22Rv1 (cell line): Measurements from ENCODE around the gene TMEM174.

Experiments used
- ZFX ChIP-seq: fragments of 450-650 bp; IDR thresholded peaks from 2 replicates; pipeline ENCODE4 v1.6.1; 2017; ENCODE audit warnings: antibody characterized with exemption, borderline replicate concordance
- TF ChIP-seq, protein P1 (sequence below): fragments of 450-650 bp; IDR thresholded peaks from 2 replicates; pipeline ENCODE4 v1.5.1; 2017; ENCODE audit warnings: mild to moderate bottlenecking

DNA sequence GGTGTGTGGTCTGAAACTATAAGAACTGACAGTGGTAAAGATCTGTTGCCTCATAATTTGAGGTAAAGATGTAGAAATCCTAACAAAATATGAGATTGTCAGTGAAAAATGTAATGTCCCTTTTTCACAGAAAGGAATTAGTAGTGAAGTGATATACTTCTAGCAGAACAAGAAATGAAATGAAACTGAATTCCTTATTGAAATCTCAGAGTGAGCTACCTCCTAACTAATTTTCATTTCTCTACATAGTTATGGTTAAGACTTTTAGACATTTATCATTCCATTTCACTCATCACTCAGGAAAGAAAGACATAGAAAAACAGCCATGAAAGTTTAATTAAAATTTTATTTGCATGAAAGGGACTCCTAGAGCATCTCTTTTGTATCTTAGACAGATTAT is 48.7 kb downstream of the TMEM174 start:
- TF ChIP-seq, protein P1, sequence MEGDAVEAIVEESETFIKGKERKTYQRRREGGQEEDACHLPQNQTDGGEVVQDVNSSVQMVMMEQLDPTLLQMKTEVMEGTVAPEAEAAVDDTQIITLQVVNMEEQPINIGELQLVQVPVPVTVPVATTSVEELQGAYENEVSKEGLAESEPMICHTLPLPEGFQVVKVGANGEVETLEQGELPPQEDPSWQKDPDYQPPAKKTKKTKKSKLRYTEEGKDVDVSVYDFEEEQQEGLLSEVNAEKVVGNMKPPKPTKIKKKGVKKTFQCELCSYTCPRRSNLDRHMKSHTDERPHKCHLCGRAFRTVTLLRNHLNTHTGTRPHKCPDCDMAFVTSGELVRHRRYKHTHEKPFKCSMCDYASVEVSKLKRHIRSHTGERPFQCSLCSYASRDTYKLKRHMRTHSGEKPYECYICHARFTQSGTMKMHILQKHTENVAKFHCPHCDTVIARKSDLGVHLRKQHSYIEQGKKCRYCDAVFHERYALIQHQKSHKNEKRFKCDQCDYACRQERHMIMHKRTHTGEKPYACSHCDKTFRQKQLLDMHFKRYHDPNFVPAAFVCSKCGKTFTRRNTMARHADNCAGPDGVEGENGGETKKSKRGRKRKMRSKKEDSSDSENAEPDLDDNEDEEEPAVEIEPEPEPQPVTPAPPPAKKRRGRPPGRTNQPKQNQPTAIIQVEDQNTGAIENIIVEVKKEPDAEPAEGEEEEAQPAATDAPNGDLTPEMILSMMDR: no peak
- no peak for TF ChIP-seq ZFX
